Activated effector memory CD4-positive, alpha-beta T cell treated with anti-CD3 and anti-CD28 coated beads, Interleukin-2, amount 50 U/mL, for 16 hours (primary cell): ENCODE data around the gene KLF7.
"Not testable (repeated sequence)": the region's sequence is repeated elsewhere in the genome, so short reads cannot be mapped to it uniquely, and the experiment has no call there.

Experiments
- DNase-seq: peaks from one replicate; pipeline ENCODE4 v3.0.0-alpha.2; 2020

Gene KLF7

GRCh38 chr2:207051385-207051965, 114.3 kb downstream of the KLF7 start:
- DNase-seq: no peak

GRCh38 chr2:207049122-207049521, 116.6 kb downstream of the KLF7 start:
- DNase-seq: no peak

- DNase-seq: no peak
These were observed 117.3 kb downstream of the KLF7 start for GRCh38 chr2:207048416-207048815.

DNA sequence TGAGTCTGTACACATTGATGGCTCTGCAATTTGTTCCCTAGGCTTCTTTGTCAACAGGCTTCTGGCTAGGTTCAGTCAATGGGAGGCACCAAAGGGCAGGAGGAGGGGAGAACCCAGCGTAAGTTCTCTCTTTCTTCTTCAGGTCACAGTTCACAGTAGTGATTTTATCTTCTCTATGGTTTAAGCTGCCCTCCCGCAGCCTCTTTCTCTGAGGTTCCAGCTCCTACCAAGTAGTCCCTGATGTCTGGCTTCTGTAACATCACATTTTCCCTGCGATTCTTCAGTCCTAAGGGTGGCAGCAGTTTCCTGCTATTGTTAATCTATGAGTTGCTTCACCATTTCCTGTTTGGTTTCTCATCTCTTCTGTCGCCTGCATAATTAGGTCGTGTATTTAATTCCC, 119.0 kb downstream of the KLF7 start:
- DNase-seq: no peak

DNA sequence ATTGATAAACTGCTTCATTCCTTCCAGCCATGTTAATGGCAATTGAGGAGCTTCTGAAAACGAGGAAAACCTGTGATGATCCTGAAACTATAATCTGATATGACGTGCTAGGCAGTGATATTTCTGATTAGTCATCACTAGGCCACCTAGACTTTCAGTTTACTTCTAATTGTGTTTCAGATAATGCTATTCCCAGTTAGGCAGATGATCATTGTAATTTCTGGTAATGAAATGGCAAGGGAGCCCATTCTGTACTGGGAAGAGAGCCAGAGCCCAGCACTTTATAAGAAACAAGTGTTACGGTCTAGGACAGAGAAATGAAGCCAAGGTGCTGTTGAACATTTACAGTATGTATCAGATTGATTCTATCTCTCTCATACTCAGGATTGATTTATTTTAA, 120.2 kb downstream of the KLF7 start:
- DNase-seq: no peak

GRCh38 chr2:207044379-207045362, 121.1 kb downstream of the KLF7 start:
- no peak for DNase-seq

- DNase-seq: no peak
These were observed 122.9 kb downstream of the KLF7 start for GRCh38 chr2:207042841-207043240.

GRCh38 chr2:207041786-207042554, 123.8 kb downstream of the KLF7 start:
- DNase-seq: no peak

DNA sequence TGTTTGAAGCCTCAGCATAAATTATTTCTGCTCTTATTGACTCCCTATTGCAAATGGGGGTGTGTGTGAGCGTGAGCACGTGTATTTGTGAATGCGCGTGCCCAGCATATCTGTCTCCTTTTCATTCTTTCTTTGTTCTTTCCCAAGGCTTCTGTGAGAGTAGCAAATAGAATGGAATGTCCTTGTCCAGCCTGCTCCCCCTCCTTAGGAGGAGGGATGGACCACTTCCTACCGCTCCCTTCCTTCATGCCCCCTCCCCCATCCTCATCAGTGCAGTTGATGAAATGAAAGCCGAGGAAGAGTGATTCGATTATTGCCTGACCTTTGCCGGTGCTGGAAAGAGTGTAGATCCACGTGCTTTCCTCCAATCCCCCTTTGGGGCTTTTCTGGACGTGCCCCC, 124.5 kb downstream of the KLF7 start:
- DNase-seq: no peak

DNA sequence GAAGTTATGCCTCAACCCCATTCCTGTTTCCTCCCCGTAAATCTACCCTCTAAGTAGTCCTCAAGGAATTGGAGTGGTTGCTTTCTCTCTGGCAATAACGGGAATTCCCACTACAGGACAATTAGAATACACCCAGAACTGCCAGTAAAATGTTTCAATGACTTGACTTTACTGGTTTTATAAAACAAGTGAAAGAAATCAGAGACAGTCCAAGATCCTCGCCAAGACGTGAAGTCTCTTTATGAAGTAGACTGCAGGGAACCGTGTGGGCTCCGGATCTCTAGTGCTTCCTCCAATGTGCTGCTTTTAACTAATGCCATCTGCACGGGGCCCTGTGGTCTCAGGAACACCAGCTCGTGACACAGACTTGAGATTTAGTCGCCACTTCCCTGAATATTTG, 125.1 kb downstream of the KLF7 start:
- no peak for DNase-seq

DNA sequence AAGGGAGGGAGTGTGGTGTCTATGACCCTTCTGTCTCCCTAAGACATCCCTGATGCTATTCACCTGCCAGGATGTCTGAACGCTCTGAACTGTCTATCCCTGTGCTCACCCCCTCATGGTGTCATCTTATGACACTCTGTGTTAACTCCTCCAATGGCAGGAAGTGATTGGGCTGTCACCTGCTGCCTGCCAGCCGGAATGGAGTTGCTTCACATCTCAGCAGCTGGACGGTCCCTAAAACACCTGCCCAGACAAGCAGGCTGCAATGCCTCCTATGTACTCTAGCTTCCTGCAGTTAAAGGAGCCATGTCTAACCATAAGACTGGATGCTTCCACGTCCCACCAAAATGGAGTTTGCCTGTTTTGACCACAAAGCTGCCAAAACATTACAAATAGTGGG, 126.5 kb downstream of the KLF7 start:
- DNase-seq: no peak

DNA sequence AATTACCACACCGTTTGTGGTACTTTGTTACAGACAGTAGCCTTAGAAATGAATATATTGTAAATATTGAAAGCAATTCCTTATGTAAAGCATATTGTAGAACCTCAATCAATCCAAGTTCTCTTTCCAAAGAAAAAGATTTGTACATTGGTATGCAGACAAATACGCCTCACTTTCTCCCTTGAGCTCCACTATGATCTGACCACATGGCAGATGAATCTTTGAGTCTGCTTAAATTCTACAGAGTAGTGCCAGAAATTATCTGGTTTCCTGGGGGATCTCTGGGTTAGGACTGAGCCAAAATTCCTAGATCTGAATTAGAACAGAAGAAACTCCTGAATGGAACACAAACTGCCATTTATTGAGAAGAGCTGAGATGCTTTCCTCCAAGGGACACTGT, 127.4 kb downstream of the KLF7 start:
- DNase-seq: no peak

DNA sequence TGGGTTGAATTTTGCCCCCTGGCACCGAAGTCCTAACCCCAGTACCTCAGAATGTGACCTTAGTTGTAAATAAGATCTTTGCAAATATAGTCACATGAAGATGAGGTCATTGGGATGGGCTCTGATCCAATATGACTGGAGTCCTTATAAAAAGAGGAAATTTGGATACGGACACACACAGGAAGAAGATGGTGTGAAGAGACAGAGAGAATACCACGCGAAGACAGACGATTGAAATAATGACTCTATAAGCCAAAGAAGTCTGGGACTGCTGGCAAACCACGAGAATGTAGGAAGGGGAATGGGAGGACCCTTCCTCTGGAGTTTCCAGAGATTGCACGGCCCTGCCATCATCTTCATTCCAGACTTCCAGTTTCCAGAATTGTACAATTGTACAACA, 127.9 kb downstream of the KLF7 start:
- DNase-seq: no peak

- DNase-seq: not testable (repeated sequence)
These were observed 128.7 kb downstream of the KLF7 start for GRCh38 chr2:207037023-207037422.

- DNase-seq: no peak
These were observed 129.9 kb downstream of the KLF7 start for GRCh38 chr2:207035875-207036274.

DNA sequence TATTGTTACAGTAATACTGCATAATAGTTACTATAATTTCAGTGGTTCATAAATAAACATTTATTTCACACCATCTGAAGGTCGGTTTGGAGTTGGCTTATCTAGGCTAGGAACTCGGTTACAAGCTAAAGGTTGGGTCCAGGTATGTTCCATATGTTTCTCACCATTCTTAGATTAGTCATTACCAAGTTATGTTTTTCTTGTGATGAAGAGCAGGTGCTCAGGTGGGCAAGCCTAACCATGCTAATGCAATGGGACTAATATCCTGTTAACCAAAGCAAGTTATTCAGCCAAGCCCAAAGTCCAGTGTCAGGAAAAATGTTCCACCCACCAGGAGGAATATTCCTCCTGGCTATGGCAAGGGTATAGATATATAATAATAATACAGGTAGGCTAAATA, 133.3 kb downstream of the KLF7 start:
- DNase-seq: no peak
